ENCODE measurements around the gene EXOSC5.

DNA sequence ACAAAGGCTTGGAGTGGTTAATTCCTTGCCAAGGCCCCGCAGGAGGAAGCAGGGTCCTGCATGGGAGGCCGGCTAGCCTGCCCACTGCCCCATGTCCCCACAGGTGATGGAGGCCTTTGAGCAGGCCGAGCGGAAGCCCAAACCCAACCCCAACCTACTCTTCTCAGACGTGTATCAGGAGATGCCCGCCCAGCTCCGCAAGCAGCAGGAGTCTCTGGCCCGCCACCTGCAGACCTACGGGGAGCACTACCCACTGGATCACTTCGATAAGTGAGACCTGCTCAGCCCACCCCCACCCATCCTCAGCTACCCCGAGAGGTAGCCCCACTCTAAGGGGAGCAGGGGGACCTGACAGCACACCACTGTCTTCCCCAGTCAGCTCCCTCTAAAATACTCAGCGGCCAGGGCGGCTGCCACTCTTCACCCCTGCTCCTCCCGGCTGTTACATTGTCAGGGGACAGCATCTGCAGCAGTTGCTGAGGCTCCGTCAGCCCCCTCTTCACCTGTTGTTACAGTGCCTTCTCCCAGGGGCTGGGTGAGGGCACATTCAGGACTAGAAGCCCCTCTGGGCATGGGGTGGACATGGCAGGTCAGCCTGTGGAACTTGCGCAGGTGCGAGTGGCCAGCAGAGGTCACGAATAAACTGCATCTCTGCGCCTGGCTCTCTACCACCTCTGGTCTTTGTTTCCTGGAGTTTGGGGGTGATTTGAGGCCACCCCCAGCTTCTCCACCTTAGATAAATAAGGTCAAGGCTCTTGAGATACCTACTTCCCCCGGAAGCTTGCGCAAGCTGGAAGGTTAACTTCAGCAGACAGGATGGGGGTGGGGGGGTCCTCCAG lies 27.4 kb upstream of the EXOSC5 start:
- TF ChIP-seq FOS (IDR thresholded peaks at IDR 0.05; ENCODE audit: borderline replicate concordance, extremely low read depth, insufficient read length) = no peak
- no peak for TF ChIP-seq CTCF (IDR thresholded peaks at IDR 0.05 in 2 of 3, conservative IDR thresholded peaks at IDR 0.05 in 1 of 3; ENCODE audit: control insufficient read depth in 2 of 3, extremely low read depth in 1 of 3, insufficient read depth in 1 of 3, low read depth in 3 of 3, low read length in 3 of 3)
- no peak for TF ChIP-seq EP300 (IDR thresholded peaks at IDR 0.05; ENCODE audit: borderline replicate concordance in 1 of 2, control insufficient read depth in 1 of 2, low read depth in 2 of 2, low read length in 2 of 2)
- no peak for TF ChIP-seq PML (IDR thresholded peaks at IDR 0.05; ENCODE audit: low read length)
- TF ChIP-seq, protein P1, sequence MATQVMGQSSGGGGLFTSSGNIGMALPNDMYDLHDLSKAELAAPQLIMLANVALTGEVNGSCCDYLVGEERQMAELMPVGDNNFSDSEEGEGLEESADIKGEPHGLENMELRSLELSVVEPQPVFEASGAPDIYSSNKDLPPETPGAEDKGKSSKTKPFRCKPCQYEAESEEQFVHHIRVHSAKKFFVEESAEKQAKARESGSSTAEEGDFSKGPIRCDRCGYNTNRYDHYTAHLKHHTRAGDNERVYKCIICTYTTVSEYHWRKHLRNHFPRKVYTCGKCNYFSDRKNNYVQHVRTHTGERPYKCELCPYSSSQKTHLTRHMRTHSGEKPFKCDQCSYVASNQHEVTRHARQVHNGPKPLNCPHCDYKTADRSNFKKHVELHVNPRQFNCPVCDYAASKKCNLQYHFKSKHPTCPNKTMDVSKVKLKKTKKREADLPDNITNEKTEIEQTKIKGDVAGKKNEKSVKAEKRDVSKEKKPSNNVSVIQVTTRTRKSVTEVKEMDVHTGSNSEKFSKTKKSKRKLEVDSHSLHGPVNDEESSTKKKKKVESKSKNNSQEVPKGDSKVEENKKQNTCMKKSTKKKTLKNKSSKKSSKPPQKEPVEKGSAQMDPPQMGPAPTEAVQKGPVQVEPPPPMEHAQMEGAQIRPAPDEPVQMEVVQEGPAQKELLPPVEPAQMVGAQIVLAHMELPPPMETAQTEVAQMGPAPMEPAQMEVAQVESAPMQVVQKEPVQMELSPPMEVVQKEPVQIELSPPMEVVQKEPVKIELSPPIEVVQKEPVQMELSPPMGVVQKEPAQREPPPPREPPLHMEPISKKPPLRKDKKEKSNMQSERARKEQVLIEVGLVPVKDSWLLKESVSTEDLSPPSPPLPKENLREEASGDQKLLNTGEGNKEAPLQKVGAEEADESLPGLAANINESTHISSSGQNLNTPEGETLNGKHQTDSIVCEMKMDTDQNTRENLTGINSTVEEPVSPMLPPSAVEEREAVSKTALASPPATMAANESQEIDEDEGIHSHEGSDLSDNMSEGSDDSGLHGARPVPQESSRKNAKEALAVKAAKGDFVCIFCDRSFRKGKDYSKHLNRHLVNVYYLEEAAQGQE (IDR thresholded peaks at IDR 0.05; ENCODE audit: low read depth, low read length) = no peak
- TF ChIP-seq POLR2A (IDR thresholded peaks at IDR 0.05; ENCODE audit: low read depth, low read length) = no peak

Measured in GM12878 (cell line).